ENCODE data around the gene IRF3.
A peak's percentile ranks its signal among the peaks of the same experiment; 100 is the strongest.

Gene IRF3

DNA sequence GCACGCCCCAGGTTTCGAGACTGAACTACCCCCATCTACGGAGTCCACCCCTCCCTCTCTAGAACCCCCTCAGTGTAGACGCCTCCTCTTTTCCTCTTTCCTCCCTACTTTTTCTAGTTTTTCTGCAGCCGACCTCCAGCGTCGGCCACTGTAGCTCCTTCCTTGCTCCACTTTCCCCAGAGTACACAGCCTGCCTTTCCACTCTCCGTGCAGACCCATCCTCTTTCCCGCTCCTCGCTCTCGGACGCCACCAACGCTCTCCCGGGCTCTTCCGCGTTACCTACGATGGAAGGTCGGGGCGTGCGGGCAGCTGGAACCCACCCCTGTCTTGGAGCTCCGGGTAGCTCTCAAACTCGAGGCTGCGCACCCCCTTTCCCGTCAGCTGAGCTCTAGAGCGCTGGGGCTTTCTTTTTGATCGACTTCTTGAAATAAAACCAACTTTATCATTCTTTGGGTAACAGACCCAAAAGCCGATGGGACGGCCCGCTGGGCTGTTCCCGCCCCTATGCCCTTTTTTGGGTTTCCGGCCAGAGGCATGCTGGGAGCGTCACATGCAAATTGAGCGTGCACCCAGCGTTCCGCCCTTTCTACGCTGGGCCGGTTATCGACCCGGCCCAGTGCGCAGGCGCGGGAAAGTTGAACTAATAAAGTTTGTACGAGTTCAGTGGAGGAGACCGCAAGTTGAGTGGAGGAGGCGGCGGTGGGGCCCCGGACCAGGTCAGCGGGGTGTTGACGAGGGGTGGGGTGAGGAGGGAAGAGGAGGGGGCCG lies at the start of gene IRF3, which contains the start of gene BCL2L12:
Gene IRF3, minus strand, starts transcription at position 507 of the 769 bp plus-strand sequence. CDS start 1,019 bp downstream, outside the sequence.
Gene BCL2L12, plus strand, starts transcription at position 583 of the 769 bp plus-strand sequence. CDS start 760 bp downstream, outside the sequence.
- peaks cover 5% of the 10 kb centered on the region for H3K4me1 ChIP-seq (ENCODE audit: control insufficient read depth, low read depth, low read length)
- H3K9me3 ChIP-seq (ENCODE audit: control insufficient read depth, low read depth, low read length): no peaks in the 10 kb centered on the region
- peak within 1 kb of the TSS; percentile 55 for H3K27ac ChIP-seq (ENCODE audit: low read length)
- H3K4me3 ChIP-seq (ENCODE audit: low read length): peak within 1 kb of the TSS; percentile 98
- H3K9ac ChIP-seq (ENCODE audit: low read length): peak within 1 kb of the TSS; percentile 72
- peaks cover 27% of the 10 kb centered on the region for H3K36me3 ChIP-seq (ENCODE audit: control insufficient read depth, low read depth, low read length)
- no peaks in the 10 kb centered on the region for H3K27me3 ChIP-seq (ENCODE audit: control insufficient read depth, insufficient read depth, low read length)

DNA sequence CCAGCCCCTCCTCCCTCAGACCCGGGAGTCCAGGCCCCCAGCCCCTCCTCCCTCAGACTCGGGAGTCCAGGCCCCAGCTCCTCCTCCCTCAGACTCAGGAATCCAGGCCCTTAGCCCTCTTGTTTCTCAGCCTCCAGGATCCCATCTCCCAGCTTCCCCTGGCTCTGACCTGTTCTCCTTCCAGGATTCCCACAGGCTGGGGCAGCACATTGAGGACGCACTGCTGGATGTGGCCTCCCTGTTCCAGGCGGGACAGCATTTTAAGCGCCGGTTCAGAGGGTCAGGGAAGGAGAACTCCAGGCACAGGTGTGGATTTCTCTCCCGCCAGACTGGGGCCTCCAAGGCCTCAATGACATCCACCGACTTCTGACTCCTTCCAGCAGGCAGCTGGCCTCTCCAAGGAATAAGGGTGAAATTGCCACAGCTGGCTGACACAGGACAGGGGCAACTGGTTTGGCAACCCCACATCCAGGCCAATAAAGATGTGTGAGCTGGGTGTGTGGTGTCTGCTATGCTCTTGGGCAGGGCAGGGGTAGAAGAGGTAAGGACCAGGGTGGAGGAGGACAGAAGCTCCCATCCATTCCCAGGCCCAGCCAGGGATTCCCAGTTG lies 47.7 kb upstream of the IRF3 start:
- Histone ChIP-seq H3K9ac (ENCODE audit: low read length) (no peak overlapping the region), H3K27ac (ENCODE audit: low read length) (no peak overlapping the region), H3K27me3 (ENCODE audit: control insufficient read depth, insufficient read depth, low read length) (no peaks in the 10 kb centered on the region), H3K36me3 (ENCODE audit: control insufficient read depth, low read depth, low read length) (peaks cover 18% of the 10 kb centered on the region), H3K4me1 (ENCODE audit: control insufficient read depth, low read depth, low read length) (peaks cover 3% of the 10 kb centered on the region), H3K9me3 (ENCODE audit: control insufficient read depth, low read depth, low read length) (no peaks in the 10 kb centered on the region), H3K4me3 (ENCODE audit: low read length) (no peak overlapping the region)

- H3K27me3 ChIP-seq (ENCODE audit: control insufficient read depth, insufficient read depth, low read length): no peaks in the 10 kb centered on the region
- no peak overlapping the region for H3K4me3 ChIP-seq (ENCODE audit: low read length)
- H3K27ac ChIP-seq (ENCODE audit: low read length): no peak overlapping the region
- H3K9me3 ChIP-seq (ENCODE audit: control insufficient read depth, low read depth, low read length): no peaks in the 10 kb centered on the region
- no peak overlapping the region for H3K9ac ChIP-seq (ENCODE audit: low read length)
- peaks cover 3% of the 10 kb centered on the region for H3K4me1 ChIP-seq (ENCODE audit: control insufficient read depth, low read depth, low read length)
- H3K36me3 ChIP-seq (ENCODE audit: control insufficient read depth, low read depth, low read length): peaks cover 18% of the 10 kb centered on the region
Measured at GRCh38 chr19:49712397-49712859, 46.8 kb upstream of the IRF3 start.

DNA sequence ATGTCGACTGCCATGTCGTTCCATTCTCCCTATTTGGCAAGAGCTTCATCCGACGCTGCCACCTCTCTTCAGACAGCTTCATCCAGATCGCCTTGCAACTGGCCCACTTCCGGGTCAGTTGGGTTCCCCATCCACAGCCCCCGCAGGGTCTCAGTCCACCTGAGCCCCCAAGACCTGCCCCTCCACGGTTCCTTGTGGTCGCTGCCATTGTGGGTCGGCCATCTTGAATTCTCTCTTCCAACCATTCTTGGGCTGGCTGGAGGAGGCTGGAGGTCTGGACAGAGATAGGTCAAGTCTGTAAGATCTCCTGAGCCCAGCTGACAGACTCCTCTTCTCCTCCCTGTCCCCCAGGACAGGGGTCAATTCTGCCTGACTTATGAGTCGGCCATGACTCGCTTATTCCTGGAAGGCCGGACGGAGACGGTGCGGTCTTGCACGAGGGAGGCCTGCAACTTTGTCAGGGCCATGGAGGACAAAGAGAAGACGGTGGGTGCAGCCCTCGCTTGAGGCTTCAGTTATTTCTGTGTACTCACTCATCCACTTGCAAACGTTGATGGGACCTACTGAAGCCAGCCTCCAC lies 44.8 kb upstream of the IRF3 start:
- Histone ChIP-seq H3K4me3 (ENCODE audit: low read length) (no peak overlapping the region), H3K36me3 (ENCODE audit: control insufficient read depth, low read depth, low read length) (peaks cover 31% of the 10 kb centered on the region), H3K9ac (ENCODE audit: low read length) (no peak overlapping the region), H3K4me1 (ENCODE audit: control insufficient read depth, low read depth, low read length) (peaks cover 3% of the 10 kb centered on the region), H3K27ac (ENCODE audit: low read length) (no peak overlapping the region), H3K27me3 (ENCODE audit: control insufficient read depth, insufficient read depth, low read length) (no peaks in the 10 kb centered on the region), H3K9me3 (ENCODE audit: control insufficient read depth, low read depth, low read length) (no peaks in the 10 kb centered on the region)

GRCh38 chr19:49705919-49706318 lies 40.3 kb upstream of the IRF3 start:
- Histone ChIP-seq H3K4me3 (ENCODE audit: low read length) (no peak overlapping the region), H3K4me1 (ENCODE audit: control insufficient read depth, low read depth, low read length) (no peaks in the 10 kb centered on the region), H3K27me3 (ENCODE audit: control insufficient read depth, insufficient read depth, low read length) (no peaks in the 10 kb centered on the region), H3K27ac (ENCODE audit: low read length) (no peak overlapping the region), H3K36me3 (ENCODE audit: control insufficient read depth, low read depth, low read length) (peaks cover 33% of the 10 kb centered on the region), H3K9ac (ENCODE audit: low read length) (no peak overlapping the region), H3K9me3 (ENCODE audit: control insufficient read depth, low read depth, low read length) (no peaks in the 10 kb centered on the region)

GRCh38 chr19:49704888-49705642 lies 39.4 kb upstream of the IRF3 start:
- H3K27me3 ChIP-seq (ENCODE audit: control insufficient read depth, insufficient read depth, low read length): no peaks in the 10 kb centered on the region
- H3K36me3 ChIP-seq (ENCODE audit: control insufficient read depth, low read depth, low read length): peaks cover 27% of the 10 kb centered on the region
- no peaks in the 10 kb centered on the region for H3K9me3 ChIP-seq (ENCODE audit: control insufficient read depth, low read depth, low read length)
- H3K4me3 ChIP-seq (ENCODE audit: low read length): no peak overlapping the region
- H3K4me1 ChIP-seq (ENCODE audit: control insufficient read depth, low read depth, low read length): no peaks in the 10 kb centered on the region
- H3K9ac ChIP-seq (ENCODE audit: low read length): no peak overlapping the region
- no peak overlapping the region for H3K27ac ChIP-seq (ENCODE audit: low read length)

DNA sequence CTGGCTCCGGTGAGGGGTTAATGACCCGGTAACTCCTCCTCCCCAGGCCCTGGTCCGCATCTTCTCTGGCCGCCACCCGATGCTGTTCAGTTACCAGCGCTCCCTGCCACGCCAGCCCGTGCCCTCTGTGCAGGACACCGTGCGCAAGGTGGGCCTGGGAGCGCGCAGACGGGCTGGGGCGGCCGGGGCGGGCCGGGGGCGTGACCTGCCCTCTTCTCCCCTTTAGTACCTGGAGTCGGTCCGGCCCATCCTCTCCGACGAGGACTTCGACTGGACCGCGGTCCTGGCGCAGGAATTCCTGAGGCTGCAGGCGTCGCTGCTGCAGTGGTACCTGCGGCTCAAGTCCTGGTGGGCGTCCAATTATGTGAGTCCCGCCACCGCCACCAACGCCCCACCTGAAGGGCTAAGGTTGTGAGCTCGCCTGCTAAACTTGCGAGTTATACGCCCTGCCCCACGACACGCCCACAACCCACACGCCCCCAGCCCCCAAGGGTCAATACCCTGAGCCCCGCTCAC lies 35.7 kb upstream of the IRF3 start:
- H3K4me3 ChIP-seq (ENCODE audit: low read length): no peak overlapping the region
- H3K9me3 ChIP-seq (ENCODE audit: control insufficient read depth, low read depth, low read length): no peaks in the 10 kb centered on the region
- H3K27ac ChIP-seq (ENCODE audit: low read length): no peak overlapping the region
- peaks cover 25% of the 10 kb centered on the region for H3K36me3 ChIP-seq (ENCODE audit: control insufficient read depth, low read depth, low read length)
- H3K27me3 ChIP-seq (ENCODE audit: control insufficient read depth, insufficient read depth, low read length): no peaks in the 10 kb centered on the region
- H3K4me1 ChIP-seq (ENCODE audit: control insufficient read depth, low read depth, low read length): no peaks in the 10 kb centered on the region
- no peak overlapping the region for H3K9ac ChIP-seq (ENCODE audit: low read length)

- Histone ChIP-seq H3K27ac (ENCODE audit: low read length) (no peak overlapping the region), H3K4me3 (ENCODE audit: low read length) (no peak overlapping the region), H3K4me1 (ENCODE audit: control insufficient read depth, low read depth, low read length) (no peaks in the 10 kb centered on the region), H3K9ac (ENCODE audit: low read length) (no peak overlapping the region), H3K27me3 (ENCODE audit: control insufficient read depth, insufficient read depth, low read length) (no peaks in the 10 kb centered on the region), H3K36me3 (ENCODE audit: control insufficient read depth, low read depth, low read length) (peaks cover 19% of the 10 kb centered on the region), H3K9me3 (ENCODE audit: control insufficient read depth, low read depth, low read length) (no peaks in the 10 kb centered on the region)
Measured at GRCh38 chr19:49700563-49700962, 34.9 kb upstream of the IRF3 start.

GRCh38 chr19:49699364-49699763 lies 33.7 kb upstream of the IRF3 start:
- Histone ChIP-seq H3K4me3 (ENCODE audit: low read length) (no peak overlapping the region), H3K27me3 (ENCODE audit: control insufficient read depth, insufficient read depth, low read length) (no peaks in the 10 kb centered on the region), H3K36me3 (ENCODE audit: control insufficient read depth, low read depth, low read length) (peaks cover 10% of the 10 kb centered on the region), H3K27ac (ENCODE audit: low read length) (no peak overlapping the region), H3K4me1 (ENCODE audit: control insufficient read depth, low read depth, low read length) (no peaks in the 10 kb centered on the region), H3K9me3 (ENCODE audit: control insufficient read depth, low read depth, low read length) (no peaks in the 10 kb centered on the region), H3K9ac (ENCODE audit: low read length) (no peak overlapping the region)

DNA sequence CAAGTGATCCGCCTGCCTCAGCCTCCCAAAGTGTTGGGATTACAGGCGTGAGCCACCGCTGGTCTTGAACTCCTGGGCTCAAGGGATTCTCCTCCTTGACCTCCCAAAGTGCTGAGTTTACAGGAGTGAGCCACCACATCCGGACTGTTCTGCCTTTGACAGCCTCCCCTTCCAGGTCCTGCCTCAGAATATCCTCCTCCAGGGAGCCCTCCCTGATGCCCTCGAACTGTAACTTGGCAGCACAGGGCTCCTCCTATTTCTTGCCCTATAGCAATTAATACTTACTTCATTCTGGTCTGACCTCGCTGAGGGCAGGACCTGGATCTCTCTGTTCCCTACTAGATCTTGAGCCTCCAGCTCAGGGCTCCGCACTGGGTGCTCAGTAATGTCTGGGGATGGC lies 31.2 kb upstream of the IRF3 start:
- no peak overlapping the region for H3K9ac ChIP-seq (ENCODE audit: low read length)
- no peaks in the 10 kb centered on the region for H3K4me1 ChIP-seq (ENCODE audit: control insufficient read depth, low read depth, low read length)
- no peak overlapping the region for H3K27ac ChIP-seq (ENCODE audit: low read length)
- peaks cover 17% of the 10 kb centered on the region for H3K36me3 ChIP-seq (ENCODE audit: control insufficient read depth, low read depth, low read length)
- no peaks in the 10 kb centered on the region for H3K9me3 ChIP-seq (ENCODE audit: control insufficient read depth, low read depth, low read length)
- H3K27me3 ChIP-seq (ENCODE audit: control insufficient read depth, insufficient read depth, low read length): no peaks in the 10 kb centered on the region
- no peak overlapping the region for H3K4me3 ChIP-seq (ENCODE audit: low read length)

DNA sequence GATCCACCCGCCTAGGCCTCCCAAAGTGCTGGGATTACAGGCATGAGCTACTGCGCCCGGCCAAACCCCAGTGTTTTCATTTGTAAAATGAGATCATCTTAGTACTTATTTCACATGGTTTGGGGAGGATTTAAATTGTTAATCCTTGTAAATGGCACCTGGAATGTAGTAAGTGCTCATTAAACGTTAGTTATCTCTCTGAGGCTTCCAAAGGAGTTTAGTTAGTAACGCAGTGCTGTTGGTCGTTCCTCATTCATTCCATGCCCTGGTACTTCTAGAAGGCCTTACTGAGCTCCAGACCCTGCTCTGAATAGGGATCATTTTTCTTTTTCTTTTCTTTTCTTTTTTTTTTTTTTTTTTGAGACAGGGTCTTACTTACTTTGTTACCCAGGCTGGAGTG lies 30.5 kb upstream of the IRF3 start:
- H3K9ac ChIP-seq (ENCODE audit: low read length): no peak overlapping the region
- H3K27me3 ChIP-seq (ENCODE audit: control insufficient read depth, insufficient read depth, low read length): no peaks in the 10 kb centered on the region
- H3K36me3 ChIP-seq (ENCODE audit: control insufficient read depth, low read depth, low read length): peaks cover 17% of the 10 kb centered on the region
- no peaks in the 10 kb centered on the region for H3K9me3 ChIP-seq (ENCODE audit: control insufficient read depth, low read depth, low read length)
- H3K27ac ChIP-seq (ENCODE audit: low read length): no peak overlapping the region
- H3K4me1 ChIP-seq (ENCODE audit: control insufficient read depth, low read depth, low read length): no peaks in the 10 kb centered on the region
- H3K4me3 ChIP-seq (ENCODE audit: low read length): no peak overlapping the region
